Muscle layer of colon (tissue), 2 donors: ENCODE results near the gene ADAMTS2.

ENCODE experiments used
- H3K27ac ChIP-seq: one replicate; pipeline ENCODE4 v1.7.0; 2013; ENCODE audit warnings: low read depth, mild to moderate bottlenecking, low read length, moderate library complexity
- H3K27me3 ChIP-seq, 2 donors: one replicate each; pipeline ENCODE4 v1.7.0; 2013; ENCODE audit warnings: low read length in 2 of 2, mild to moderate bottlenecking in 2 of 2; ENCODE audit not compliant: insufficient read depth in 2 of 2, control insufficient read depth in 1 of 2
- H3K36me3 ChIP-seq: one replicate; pipeline ENCODE4 v1.7.0; 2013; ENCODE audit warnings: mild to moderate bottlenecking, low read length; ENCODE audit not compliant: insufficient read depth
- H3K4me1 ChIP-seq: one replicate; pipeline ENCODE4 v1.7.0; 2013; ENCODE audit warnings: mild to moderate bottlenecking, low read length; ENCODE audit not compliant: insufficient read depth
- H3K4me3 ChIP-seq, 2 donors: one replicate each; pipeline ENCODE4 v1.7.0; 2013; ENCODE audit warnings: low read length in 2 of 2, low read depth in 1 of 2, mild to moderate bottlenecking in 1 of 2, moderate library complexity in 1 of 2
- H3K9ac ChIP-seq: one replicate; pipeline ENCODE4 v1.7.0; 2013; ENCODE audit warnings: low read length
- H3K9me3 ChIP-seq: one replicate; pipeline ENCODE4 v1.7.0; 2013; ENCODE audit warnings: mild to moderate bottlenecking, low read length
- donor health status: abdominal sarcoma.
- donor health status: Adenocarcinoma of cecum.

The ADAMTS2 gene

GRCh38 chr5:179120951-179121666, 224.2 kb downstream of the ADAMTS2 start:
- Histone ChIP-seq H3K4me3 (no peak overlapping the region), H3K9me3 (no peaks in the 10 kb centered on the region), H3K9ac (no peak overlapping the region), H3K4me1 (no peaks in the 10 kb centered on the region), H3K36me3 (no peaks in the 10 kb centered on the region), H3K27ac (no peak overlapping the region), H3K27me3 (no peaks in the 10 kb centered on the region)

- Histone ChIP-seq H3K27ac (no peak overlapping the region), H3K36me3 (no peaks in the 10 kb centered on the region), H3K27me3 (no peaks in the 10 kb centered on the region), H3K4me1 (no peaks in the 10 kb centered on the region), H3K9me3 (no peaks in the 10 kb centered on the region), H3K9ac (no peak overlapping the region), H3K4me3 (no peak overlapping the region)
These were observed 224.8 kb downstream of the ADAMTS2 start for GRCh38 chr5:179120421-179120861.

- no peaks in the 10 kb centered on the region for H3K9me3 ChIP-seq
- H3K27me3 ChIP-seq, result no peaks in the 10 kb centered on the region
- H3K4me3 ChIP-seq, result no peak overlapping the region
- H3K36me3 ChIP-seq, result no peaks in the 10 kb centered on the region
- no peak overlapping the region for H3K27ac ChIP-seq
- H3K4me1 ChIP-seq, result no peaks in the 10 kb centered on the region
- H3K9ac ChIP-seq, result no peak overlapping the region
These were observed 225.7 kb downstream of the ADAMTS2 start for GRCh38 chr5:179119415-179120170.

GRCh38 chr5:179118756-179119414, 226.4 kb downstream of the ADAMTS2 start:
- H3K4me3 ChIP-seq, result no peak overlapping the region
- no peaks in the 10 kb centered on the region for H3K4me1 ChIP-seq
- no peak overlapping the region for H3K27ac ChIP-seq
- no peak overlapping the region for H3K9ac ChIP-seq
- H3K9me3 ChIP-seq, result no peaks in the 10 kb centered on the region
- H3K36me3 ChIP-seq, result no peaks in the 10 kb centered on the region
- no peaks in the 10 kb centered on the region for H3K27me3 ChIP-seq

- H3K36me3 ChIP-seq, result no peaks in the 10 kb centered on the region
- H3K4me3 ChIP-seq, result no peak overlapping the region
- no peak overlapping the region for H3K9ac ChIP-seq
- no peaks in the 10 kb centered on the region for H3K27me3 ChIP-seq
- no peaks in the 10 kb centered on the region for H3K9me3 ChIP-seq
- no peaks in the 10 kb centered on the region for H3K4me1 ChIP-seq
- no peak overlapping the region for H3K27ac ChIP-seq
These were observed 226.9 kb downstream of the ADAMTS2 start for GRCh38 chr5:179118338-179118737.

- Histone ChIP-seq H3K27me3 (no peaks in the 10 kb centered on the region), H3K4me1 (no peaks in the 10 kb centered on the region), H3K9ac (no peak overlapping the region), H3K36me3 (no peaks in the 10 kb centered on the region), H3K9me3 (no peaks in the 10 kb centered on the region), H3K27ac (no peak overlapping the region), H3K4me3 (no peak overlapping the region)
These were observed 229.3 kb downstream of the ADAMTS2 start for GRCh38 chr5:179115845-179116524.

GRCh38 chr5:179115307-179115706, 230.0 kb downstream of the ADAMTS2 start:
- no peaks in the 10 kb centered on the region for H3K27me3 ChIP-seq
- H3K36me3 ChIP-seq, result no peaks in the 10 kb centered on the region
- H3K4me3 ChIP-seq, result no peak overlapping the region
- no peak overlapping the region for H3K27ac ChIP-seq
- no peak overlapping the region for H3K9ac ChIP-seq
- H3K4me1 ChIP-seq, result no peaks in the 10 kb centered on the region
- no peaks in the 10 kb centered on the region for H3K9me3 ChIP-seq

GRCh38 chr5:179114756-179115155, 230.5 kb downstream of the ADAMTS2 start:
- H3K27me3 ChIP-seq, result no peaks in the 10 kb centered on the region
- H3K36me3 ChIP-seq, result no peaks in the 10 kb centered on the region
- no peak overlapping the region for H3K27ac ChIP-seq
- no peaks in the 10 kb centered on the region for H3K9me3 ChIP-seq
- no peaks in the 10 kb centered on the region for H3K4me1 ChIP-seq
- H3K4me3 ChIP-seq, result no peak overlapping the region
- H3K9ac ChIP-seq, result no peak overlapping the region

GRCh38 chr5:179113945-179114641, 231.2 kb downstream of the ADAMTS2 start:
- Histone ChIP-seq H3K9me3 (no peaks in the 10 kb centered on the region), H3K36me3 (no peaks in the 10 kb centered on the region), H3K27me3 (no peaks in the 10 kb centered on the region), H3K9ac (no peak overlapping the region), H3K27ac (no peak overlapping the region), H3K4me1 (no peaks in the 10 kb centered on the region), H3K4me3 (no peak overlapping the region)

GRCh38 chr5:179113143-179113530, 232.1 kb downstream of the ADAMTS2 start:
- Histone ChIP-seq H3K36me3 (no peaks in the 10 kb centered on the region), H3K27ac (no peak overlapping the region), H3K9ac (no peak overlapping the region), H3K4me1 (no peaks in the 10 kb centered on the region), H3K27me3 (no peaks in the 10 kb centered on the region), H3K9me3 (no peaks in the 10 kb centered on the region), H3K4me3 (no peak overlapping the region)
